ENCODE results near the gene STRIP2.

The STRIP2 gene

GRCh38 chr7:129461809-129462208 lies 27.6 kb downstream of the STRIP2 start:
- DNase-seq (ENCODE audit: extremely low spot score), result no peak
- ChIA-PET CTCF (interaction anchor here (1.0 to 3.9 kb wide), 5 partner anchors 10 to 243 kb away, joined by 3 to 23 read pairs (median 6); no protein-coding TSS in a partner anchor), POLR2A (no interaction called here)
- no peak for TF ChIP-seq CTCF (IDR thresholded peaks at IDR 0.05; ENCODE audit: control extremely low read depth, extremely low read depth, low read depth, missing control alignments)

GRCh38 chr7:129462420-129462819 lies 28.2 kb downstream of the STRIP2 start:
- ChIA-PET CTCF (interaction anchor here (0.9 to 3.9 kb wide), 8 partner anchors 9 to 251 kb away, joined by 3 to 23 read pairs (median 6); no protein-coding TSS in a partner anchor), POLR2A (interaction anchor here (1.0 kb wide), 1 partner anchor 112 kb away, joined by 3 read pairs; no protein-coding TSS in a partner anchor)
- no peak for DNase-seq (ENCODE audit: extremely low spot score)
- TF ChIP-seq CTCF (IDR thresholded peaks at IDR 0.05; ENCODE audit: control extremely low read depth, extremely low read depth, low read depth, missing control alignments), result no peak

- CTCF ChIA-PET, result interaction anchor here (0.8 to 2.1 kb wide), 8 partner anchors 9 to 245 kb away, joined by 3 to 12 read pairs (median 6); no protein-coding TSS in a partner anchor
- no peak for TF ChIP-seq CTCF (IDR thresholded peaks at IDR 0.05; ENCODE audit: control extremely low read depth, extremely low read depth, low read depth, missing control alignments)
- DNase-seq (ENCODE audit: extremely low spot score), result no peak
- POLR2A ChIA-PET, result interaction anchor here (0.6 kb wide), 1 partner anchor 118 kb away, joined by 4 read pairs; no protein-coding TSS in a partner anchor
These were observed 30.0 kb downstream of the STRIP2 start for GRCh38 chr7:129464194-129464593.

DNA sequence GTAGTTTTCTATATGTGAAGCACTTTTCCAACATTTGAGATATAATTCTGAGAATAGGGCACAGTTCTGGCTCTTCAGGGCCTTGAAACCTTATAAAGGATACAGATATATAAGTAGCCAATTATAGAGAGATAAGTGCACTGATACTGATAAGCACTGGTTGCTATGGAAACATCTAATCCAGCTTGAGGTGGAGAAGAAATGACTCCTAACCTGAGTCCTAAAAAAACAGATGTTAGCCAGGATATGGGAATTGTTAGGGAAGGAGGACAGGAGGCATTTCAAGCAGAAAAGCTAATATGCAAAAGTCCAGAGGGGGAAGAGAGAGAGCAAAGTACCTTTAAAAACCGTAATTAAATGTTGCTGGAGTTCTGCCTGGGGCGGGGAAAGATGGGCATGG lies 30.8 kb downstream of the STRIP2 start:
- CTCF ChIA-PET, result interaction anchor here (0.7 to 2.1 kb wide), 10 partner anchors 9 to 246 kb away, joined by 3 to 12 read pairs (median 3); no protein-coding TSS in a partner anchor
- POLR2A ChIA-PET, result interaction anchor here (0.6 kb wide), 1 partner anchor 119 kb away, joined by 4 read pairs; no protein-coding TSS in a partner anchor
- no peak for DNase-seq (ENCODE audit: extremely low spot score)
- no peak for TF ChIP-seq CTCF (IDR thresholded peaks at IDR 0.05; ENCODE audit: control extremely low read depth, extremely low read depth, low read depth, missing control alignments)

GRCh38 chr7:129466796-129467195 lies 32.6 kb downstream of the STRIP2 start:
- DNase-seq (ENCODE audit: extremely low spot score), result no peak
- CTCF ChIA-PET, result interaction anchor here (1.7 to 8.3 kb wide), 3 partner anchors 124 to 247 kb away, joined by 4 to 73 read pairs (median 5); no protein-coding TSS in a partner anchor
- TF ChIP-seq CTCF (IDR thresholded peaks at IDR 0.05; ENCODE audit: control extremely low read depth, extremely low read depth, low read depth, missing control alignments), result no peak
- POLR2A ChIA-PET, result no interaction called here

GRCh38 chr7:129468087-129468486 lies 33.9 kb downstream of the STRIP2 start:
- POLR2A ChIA-PET, result no interaction called here
- TF ChIP-seq CTCF (IDR thresholded peaks at IDR 0.05; ENCODE audit: control extremely low read depth, extremely low read depth, low read depth, missing control alignments), result no peak
- CTCF ChIA-PET, result interaction anchor here (1.2 to 8.3 kb wide), 7 partner anchors 13 to 248 kb away, joined by 3 to 120 read pairs (median 12); no protein-coding TSS in a partner anchor
- DNase-seq (ENCODE audit: extremely low spot score), result no peak

Measured in GM10248 (cell line).